ENCODE results near the gene TUBA8.
"Not testable (repeated sequence)": the region's sequence is repeated elsewhere in the genome, so short reads cannot be mapped to it uniquely, and the experiment has no call there.

The TUBA8 gene

DNA sequence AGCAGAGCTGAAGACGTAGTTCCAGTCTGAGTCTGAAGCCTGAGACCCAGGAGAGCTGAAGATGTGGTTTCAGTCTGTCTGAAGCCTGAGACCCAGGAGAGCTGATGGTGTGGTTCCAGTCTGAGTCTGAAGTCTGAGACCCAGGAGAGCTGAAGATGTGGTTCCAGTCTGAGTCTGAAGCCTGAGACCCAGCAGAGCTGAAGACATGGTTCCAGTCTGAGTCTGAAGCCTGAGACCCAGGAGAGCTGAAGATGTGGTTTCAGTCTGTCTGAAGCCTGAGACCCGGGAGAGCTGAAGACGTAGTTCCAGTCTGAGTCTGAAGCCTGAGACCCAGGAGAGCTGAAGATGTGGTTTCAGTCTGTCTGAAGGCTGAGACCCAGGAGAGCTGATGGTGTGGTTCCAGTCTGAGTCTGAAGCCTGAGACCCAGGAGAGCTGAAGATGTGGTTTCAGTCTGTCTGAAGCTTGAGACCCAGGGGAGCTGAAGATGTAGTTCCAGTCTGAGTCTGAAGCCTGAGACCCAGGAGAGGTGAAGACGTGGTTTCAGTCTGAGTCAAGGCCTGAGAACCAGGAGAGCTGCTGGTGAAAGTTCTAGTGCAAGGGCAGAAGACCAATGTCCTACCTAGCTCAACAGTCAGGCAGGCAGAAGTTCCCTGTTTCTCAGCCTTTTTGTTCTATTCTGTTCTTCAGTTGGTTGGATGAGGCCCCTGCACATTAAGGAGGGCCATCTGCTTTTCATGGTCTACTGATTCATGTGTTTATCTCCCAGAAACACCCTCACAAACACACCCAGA is 3.9 kb upstream of the TUBA8 start:
- not testable (repeated sequence) for DNase-seq (ENCODE audit: low spot score)

DNA sequence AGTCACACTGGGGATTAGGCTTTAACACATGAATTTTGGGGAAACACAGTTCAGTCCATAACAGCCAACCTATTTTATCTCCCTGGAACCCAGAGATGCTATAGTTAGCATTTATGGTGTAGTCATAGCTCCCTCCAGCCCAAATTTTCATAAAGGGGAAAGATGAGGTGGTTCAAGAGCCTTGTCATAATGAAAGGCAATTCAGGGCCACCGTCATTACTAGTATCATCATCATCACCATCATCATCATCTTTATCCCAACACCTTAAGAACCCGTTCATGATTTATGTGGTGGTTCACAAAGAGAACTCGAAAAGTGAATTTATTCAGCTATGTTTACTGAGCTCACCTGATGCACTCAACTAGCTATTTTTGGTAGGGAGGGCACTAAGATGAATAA is 2.4 kb upstream of the TUBA8 start:
- DNase-seq (ENCODE audit: low spot score) = no peak

DNA sequence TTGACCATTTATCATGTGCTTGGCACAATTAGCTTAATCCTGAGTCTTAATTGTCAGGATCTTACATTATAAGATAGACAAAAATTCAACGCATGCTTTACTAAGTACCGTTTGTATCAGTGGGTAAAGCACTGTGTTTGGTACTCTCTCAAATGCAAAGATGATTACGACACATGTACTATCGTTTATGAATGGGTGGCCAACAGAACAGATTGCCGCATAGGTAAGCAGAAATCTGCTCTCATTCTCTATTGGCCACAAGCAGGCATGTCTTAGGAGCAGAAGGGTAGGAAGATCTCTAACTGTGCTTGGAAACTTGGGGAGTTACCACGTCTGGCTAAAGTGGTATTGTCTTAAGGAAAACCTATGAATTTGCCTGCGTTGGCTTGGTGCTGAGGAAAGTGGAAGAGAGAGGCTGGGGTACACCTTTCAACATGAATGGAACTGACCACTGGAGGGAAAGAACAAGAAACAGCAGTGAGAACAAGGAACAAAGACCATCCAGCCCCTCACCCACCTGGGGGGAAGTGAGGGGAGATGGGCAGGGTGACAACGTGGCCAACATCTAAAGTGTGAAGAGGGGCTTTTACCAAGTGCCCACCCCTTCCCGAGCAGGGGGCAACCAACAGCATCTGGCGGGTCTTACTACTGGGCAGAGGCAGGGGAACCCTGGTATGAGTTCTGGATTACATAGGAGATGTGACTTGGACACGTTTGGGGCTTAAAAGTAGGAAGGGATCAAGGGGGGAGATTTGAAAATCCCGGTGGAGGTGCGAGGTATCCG is 1.0 kb upstream of the TUBA8 start:
- DNase-seq (ENCODE audit: low spot score) = no peak

DNA sequence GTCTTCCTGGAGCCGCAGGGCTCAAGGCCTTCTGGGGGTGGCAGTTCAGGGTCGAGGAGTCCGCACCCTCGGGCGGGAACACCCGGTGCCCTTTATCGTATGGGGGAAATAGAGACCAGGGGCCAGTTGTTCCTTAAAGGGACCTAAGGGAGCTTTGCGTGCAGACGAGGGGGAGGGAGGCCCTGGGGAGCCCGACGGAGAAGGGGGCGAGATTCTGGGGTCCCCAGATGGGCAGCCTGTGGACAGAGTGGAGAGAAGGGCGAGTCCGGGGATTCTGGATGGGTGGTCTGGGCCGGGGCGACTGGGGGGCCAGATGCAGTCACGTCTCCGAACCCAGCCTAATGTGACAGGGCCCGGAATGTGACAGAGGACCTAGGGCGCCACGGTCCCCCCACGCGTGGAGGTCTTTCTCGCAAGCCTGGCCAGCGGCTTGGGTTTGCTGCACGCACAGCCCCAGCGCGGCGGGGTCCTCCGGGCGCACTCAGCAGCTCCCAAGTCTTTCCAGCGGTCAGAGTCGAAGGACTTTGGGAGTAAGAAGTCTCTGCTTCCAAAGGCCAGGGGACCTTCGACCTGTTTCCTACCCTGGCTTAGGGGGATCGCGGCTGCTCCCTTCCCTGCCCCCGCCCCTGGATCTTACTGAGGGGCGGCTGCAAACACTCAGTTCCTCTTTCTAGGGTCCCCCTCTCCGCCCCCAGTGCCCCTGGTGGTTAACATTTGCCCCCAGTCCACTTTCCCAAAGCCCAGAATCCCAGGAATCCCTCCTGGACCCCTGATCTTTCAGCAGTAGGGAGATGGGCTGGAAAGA is 547 bp downstream of the TUBA8 start:
- no peak for DNase-seq (ENCODE audit: low spot score)

DNA sequence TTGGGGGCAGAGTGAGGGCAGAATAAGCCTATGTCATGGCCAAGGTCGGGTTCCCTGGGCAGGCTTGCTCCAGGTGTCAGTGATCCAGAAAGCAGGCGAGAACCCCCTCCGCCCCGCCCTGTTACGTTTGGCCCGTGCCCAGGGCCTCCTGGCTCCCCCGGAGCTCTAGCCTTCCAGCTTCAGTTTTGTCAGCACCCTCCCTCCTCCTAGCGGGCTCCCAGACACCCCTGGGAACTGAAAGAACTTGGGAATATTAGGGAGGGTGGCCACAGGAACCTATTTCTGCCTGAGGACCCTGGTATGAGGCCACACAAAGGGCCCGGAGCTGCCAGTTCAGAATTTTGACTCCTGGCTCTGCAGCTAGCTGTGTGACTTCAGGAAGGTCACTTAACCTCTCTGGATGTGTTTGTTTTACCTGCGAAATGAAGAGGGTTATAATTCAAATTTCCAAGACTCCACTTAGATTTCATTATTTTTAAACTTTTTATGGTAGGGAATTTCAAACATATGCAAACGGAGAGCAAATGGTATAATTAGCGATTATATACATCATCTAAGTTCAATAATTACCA is 1.2 kb downstream of the TUBA8 start:
- no peak for DNase-seq (ENCODE audit: low spot score)

DNA sequence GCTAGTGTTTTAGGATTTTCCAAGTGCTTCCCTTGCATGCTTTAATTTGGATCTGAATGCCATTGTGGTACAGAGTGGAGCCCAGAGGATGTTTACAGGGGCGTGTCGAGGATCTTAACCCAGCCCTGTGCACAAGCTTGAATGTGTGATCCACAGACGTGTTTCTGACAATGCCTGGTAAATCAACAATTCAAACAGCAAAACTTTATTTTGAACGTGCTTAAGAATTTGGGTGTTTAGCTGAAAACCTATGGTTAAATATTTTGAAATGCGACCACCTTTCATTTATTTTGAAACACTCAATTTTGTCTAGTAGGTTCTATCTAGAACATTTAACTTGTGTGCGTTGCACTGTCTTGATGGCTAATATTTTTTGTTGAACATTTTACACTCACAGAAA is 1.8 kb downstream of the TUBA8 start:
- DNase-seq (ENCODE audit: low spot score) = no peak

DNA sequence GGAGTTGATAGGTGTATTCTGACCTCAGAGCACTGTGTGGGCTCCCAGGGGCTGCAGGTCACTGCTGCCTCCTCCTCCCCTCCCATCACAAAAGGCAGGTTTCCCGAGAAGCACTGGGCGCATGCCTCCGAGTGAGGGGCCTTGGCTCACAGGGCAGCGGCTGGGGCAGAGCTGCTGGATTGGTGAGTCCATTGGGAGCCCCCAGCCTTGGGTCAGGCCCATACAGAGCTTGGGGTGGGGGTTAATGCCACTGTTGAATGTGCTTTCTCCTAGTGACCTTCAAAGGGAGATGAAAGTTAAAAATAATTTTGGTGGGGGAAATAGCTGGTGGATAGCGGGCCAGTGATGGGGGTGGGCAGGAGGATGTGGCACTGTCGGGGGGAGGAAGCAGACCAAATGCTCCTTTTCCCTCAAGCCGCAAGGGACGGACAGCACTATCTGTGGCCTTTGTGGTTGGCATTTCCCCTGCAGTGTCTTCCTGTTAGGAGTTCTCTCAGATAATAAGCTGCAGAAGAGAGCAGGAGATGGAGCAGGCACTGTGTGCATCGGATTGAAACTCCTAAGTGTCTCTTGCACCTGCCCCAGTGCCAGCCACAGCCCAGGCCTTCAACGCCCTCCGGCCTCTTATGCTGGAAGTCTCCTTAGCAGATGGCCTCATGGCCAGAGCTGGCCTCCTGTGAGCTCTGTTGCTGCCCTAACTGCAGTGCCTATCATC is 3.2 kb downstream of the TUBA8 start:
- no peak for DNase-seq (ENCODE audit: low spot score)

DNA sequence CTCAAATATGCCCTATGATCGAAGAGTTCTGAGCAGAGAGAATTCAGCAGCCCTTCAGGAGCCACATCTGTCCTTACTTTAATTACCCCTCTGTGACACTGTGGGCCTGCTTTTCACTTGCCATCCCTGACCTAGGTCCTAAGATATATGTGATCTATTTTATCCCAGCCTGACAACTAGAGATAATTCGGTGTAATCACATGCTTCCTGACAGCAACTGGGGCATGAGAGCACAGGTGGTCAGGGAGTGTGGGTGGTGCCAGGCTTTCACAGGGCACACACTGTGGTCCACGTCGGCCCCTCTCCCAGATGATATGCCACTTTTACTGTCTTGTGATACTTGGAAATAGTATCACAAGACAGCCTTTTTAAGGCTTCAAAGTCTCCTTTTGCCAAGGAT is 3.9 kb downstream of the TUBA8 start:
- DNase-seq (ENCODE audit: low spot score) = no peak

DNA sequence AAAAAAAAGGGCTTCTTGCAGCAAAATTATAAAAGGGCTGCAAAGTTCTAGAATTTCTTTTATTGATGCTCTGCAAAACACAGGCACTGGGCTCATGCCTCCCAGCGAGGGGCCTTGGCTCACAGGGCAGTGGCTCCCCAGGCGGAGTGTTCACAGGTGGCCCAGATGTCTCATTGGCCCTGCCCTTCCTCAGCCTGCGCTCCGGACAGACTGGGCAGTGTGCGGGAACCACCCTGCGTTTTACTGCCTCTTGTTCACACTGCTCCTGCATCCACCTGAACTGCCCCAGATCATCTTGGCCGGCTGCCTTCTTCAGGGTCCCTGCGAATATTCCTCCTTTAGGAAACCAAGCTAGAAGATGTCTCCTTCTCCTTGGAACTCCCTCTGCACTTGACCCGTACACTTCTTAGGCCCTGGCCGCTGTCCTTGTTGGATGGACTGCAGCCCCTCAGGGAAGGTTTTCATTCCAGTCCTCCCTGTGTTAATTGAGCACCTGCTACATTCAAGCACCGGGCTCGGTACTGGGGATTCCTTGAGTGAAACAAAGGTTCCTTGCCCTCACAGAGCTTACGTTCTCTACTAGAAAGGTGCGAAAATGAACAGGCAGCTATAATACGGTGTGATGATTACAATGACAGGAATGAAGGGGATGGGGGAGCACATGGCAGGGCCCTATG is 4.5 kb downstream of the TUBA8 start:
- DNase-seq (ENCODE audit: low spot score) = no peak

DNA sequence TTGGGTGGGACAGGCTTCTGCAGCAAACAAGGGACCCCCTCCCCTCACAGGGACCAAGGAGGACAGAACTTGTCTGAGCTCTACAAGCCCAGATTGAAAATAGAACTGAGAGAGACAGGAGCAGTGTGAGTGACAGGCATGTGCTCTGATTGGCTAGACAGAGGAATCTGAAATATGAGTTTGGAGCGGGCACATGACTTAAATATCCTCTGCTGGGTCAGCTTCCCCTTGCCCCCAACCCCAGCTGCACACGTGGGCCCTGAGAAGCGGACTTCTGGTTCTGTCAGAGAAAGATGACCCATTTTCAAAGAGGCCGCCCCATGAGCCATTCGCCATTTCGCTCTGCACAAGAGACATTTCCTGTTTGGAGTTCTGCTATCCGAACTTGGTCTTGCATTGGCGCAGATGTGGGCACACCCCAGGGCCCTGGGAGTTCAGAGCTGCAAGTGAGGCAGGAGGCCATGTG is 5.3 kb downstream of the TUBA8 start:
- DNase-seq (ENCODE audit: low spot score) = no peak

DNA sequence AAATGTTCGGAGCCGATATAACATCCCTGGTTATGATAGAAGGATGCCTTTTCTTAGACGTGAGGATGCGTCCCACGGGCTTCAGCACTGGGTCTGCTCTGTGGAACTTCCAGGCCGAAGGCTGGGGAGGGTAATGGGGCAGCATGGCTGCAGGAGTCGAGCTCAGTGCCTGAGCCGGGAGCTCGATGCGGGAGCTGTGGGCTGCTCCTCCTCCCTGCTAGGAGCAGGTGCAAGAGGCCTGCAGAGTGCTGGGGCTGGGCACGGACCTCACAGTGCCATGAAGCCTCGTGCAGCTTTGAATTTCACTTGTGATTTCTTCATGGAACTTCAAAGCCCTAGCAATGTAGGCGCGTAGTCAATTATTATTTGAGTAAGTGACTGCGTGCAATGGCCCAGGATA is 6.0 kb downstream of the TUBA8 start:
- DNase-seq (ENCODE audit: low spot score) = no peak

DNA sequence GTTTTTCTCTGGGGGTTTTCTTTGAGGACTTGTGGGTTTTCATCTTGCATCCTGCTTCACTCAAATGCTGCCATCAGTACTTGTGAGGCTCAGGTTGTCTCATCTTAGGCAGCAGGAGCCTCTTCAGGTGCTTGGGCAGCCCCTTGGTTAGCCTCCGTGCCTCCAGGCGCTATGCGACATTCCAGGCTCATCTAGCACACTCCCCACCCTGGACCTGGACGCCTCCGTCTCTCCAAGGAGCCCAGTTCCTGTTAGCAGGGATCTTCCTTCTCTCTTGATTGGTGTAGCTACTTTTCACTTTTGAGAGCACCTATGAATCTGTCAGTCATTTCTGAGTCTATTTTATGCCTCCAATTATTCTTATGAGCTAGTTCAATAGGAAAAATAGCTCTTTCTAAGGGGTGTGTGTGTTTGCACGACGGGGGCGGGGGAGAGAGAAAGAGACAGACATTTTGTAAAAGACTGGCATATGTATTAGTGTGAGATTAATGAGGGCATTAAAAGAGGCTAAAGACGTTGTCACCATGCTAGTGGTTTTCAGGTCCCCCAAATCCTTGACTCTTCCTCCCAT is 7.8 kb downstream of the TUBA8 start:
- DNase-seq (ENCODE audit: low spot score) = no peak

DNA sequence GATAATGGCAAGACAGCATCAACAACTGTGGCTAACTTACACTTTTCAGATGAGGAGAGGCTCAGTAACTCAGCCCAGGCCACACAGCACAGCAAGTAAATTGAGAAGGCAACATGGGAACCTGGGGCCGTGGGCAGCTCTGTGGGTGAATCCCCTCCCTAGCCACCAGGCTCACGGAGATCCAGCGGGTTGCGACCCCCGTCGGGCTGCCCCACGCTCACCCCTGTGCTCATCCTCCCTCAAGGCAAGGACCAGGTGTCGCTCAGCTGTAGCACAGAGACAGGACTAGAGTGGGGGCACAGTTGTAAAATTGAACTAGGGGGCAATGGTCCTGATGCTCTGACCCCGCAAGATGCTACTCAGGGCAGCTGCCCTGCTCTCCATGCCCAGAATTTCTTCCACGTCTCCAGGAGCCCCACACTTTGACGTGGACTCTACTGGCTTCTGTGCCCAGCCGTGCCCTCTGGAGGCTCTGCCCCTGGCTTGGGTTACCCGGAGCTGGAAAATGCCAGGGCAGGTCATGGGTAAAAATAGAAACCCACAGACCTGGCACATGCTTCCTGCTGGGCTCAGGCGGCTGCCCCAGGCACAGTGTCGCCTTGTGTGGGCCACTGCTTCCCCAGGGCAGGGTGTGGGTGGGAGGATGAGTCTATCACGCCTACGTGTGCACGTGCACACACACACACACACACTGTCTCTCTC is 9.0 kb downstream of the TUBA8 start:
- DNase-seq (ENCODE audit: low spot score) = no peak

DNA sequence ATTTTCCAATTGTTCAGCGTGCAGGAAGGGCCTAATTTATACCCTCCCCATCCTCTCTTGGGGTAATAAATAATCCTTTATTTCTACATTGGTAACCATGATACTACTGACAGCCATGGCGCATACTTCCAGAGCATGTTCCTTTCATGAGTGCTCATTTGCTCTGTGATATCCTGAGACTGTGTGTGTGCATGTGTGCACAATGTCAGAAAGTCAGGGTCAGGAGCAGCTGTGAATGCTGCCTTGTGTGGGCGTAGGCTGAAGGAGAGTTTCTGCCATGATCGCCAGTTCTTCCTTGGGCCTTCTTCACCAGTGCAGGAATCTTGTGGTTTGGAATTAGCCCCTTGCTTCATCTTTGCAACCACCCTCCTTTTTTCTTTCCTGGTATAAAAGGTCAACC is 10.2 kb downstream of the TUBA8 start:
- DNase-seq (ENCODE audit: low spot score) = no peak

DNA sequence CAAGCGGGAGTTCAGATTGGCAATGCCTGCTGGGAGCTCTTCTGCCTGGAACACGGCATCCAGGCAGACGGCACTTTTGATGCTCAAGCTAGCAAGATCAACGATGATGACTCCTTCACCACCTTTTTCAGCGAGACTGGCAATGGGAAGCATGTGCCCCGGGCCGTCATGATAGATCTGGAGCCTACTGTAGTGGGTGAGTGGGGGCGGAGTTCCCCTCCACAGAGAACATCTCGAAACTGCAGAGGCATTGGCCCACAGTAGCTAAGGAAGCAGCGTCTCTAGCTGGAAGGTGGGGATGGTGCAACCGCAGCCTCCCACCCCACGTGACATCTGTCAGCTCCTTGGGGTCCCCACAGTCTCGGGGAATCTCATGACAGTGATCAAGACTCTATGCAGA is 10.9 kb downstream of the TUBA8 start:
- DNase-seq (ENCODE audit: low spot score) = no peak

DNA sequence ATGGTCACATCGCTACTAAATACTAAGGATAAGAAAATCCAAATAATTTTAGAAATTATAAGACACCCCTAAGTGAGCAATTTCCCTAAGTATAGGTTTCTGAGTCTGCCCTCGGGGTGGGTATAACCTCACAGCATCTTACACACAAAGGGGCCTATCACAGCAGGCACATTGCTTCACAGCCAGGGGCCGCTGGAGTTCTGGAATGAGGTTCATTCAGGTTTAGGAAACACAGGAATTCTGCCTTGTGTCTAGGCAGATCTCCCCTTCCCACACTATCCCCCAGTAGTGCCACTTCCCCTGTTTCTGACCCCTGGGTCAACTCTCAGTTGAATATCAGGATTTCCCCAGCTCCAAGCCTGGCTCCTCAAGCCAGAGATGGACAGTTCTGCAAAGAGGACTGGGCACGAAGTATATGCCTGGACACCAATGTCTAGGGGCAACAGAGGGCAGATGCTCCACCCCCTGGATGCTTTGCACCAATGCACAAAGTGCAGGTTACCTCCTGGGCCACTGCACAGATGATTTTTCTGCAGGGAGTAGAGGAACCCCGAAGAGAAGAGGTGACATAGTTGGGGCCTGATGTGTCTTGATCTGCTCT is 11.4 kb downstream of the TUBA8 start:
- no peak for DNase-seq (ENCODE audit: low spot score)

DNA sequence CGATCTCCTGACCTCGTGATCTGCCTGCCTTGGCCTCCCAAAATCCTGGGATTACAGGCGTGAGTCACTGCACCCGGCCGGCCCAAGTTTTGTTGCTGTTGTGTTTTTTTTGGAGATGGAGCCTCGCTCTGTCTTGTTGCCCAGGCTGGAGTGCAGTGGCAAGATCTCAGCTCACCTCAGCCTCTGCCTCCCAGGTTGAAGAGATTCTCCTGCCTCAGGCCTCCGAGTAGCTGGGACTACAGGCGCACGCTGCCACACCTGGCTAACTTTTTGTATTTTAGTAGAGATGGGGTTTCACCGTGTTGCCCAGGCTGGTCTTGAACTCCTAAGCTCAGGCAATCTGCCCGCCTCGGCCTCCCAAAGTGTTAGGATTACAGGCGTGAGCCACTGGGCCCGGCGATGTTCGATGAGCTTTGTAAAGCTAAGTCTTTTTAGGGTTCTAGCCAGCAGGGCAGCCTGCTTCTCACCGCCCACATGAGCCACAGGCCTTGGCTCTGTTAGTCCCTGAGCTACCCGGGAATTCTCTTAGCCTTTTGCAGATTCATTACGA is 12.9 kb downstream of the TUBA8 start:
- DNase-seq (ENCODE audit: low spot score) = not testable (repeated sequence)

DNA sequence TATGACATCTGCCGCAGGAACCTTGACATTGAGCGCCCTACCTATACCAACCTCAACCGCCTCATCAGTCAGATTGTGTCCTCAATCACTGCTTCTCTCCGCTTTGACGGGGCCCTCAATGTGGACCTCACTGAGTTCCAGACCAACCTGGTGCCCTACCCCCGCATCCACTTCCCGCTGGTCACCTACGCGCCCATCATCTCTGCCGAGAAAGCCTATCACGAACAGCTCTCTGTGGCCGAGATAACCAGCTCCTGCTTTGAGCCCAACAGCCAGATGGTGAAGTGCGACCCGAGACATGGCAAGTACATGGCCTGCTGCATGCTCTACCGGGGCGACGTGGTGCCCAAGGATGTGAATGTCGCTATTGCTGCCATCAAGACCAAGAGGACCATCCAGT is 16.0 kb downstream of the TUBA8 start:
- DNase-seq (ENCODE audit: low spot score) = no peak

DNA sequence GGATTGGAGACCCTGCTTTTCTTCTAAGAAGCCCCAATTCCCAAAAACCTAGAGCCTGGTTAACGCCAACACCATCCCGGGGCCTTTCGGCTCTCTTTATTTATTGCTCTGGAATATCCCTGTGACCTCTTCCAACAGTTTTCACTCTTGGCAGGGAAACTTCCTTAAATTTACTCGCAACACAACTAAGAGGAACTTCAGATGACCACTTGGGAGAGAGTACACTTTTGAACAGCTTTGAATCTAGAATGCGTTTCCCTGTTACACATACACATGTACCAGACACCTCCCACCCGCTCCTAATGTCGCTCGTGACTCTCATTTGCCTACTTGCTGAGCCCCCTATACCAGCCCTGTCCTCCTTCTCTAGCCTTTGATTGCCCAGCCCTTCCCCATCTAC is 19.4 kb downstream of the TUBA8 start:
- DNase-seq (ENCODE audit: low spot score) = no peak
